Panc1 (cell line): ENCODE measurements around the gene KRTAP10-7. TPM values are rescaled to one million over a fixed set of nuclear protein-coding genes. Genes with fewer than 3 reads are reported as not detected.

Source experiments
- ATAC-seq: fragments of 200-7000 bp; cut with Tn5 transposase; 2 replicates; pipeline ENCODE4 v1.9.1; 2020; ENCODE audit warnings: mild to moderate bottlenecking, moderate library complexity
- BruUV-seq: library from RNA; stranded (reverse); fragments of 400-500 nt; replicated peaks from 2 replicates; lab custom pipeline; 2021; lab: Mats Ljungman, UMichigan
- CTCF ChIA-PET: fragments of 300-600 bp; sonication (Branson Sonifier 250); formaldehyde crosslinking; loops from one replicate; lab custom pipeline; 2022; ENCODE audit warnings: antibody characterized with exemption; lab: Charles Lee
- POLR2A ChIA-PET: fragments of 300-600 bp; sonication (Branson Sonifier 250); formaldehyde crosslinking; loops from one replicate; lab custom pipeline; 2022; ENCODE audit warnings: antibody characterized with exemption; lab: Charles Lee
- DNase-seq: peaks from one replicate; pipeline ENCODE4 v3.0.0-alpha.2; 2010; ENCODE audit warnings: low read depth, low spot score
- H3K27ac ChIP-seq: 2 replicates; pipeline ENCODE4 v1.5.1; 2011; ENCODE audit warnings: mild to moderate bottlenecking, low read length, inconsistent platforms
- H3K27me3 ChIP-seq: fragments of 200-500 bp; sonication (Bioruptor generic); 2 replicates; pipeline ENCODE4 v1.6.0; 2014; ENCODE audit warnings: low read length, inconsistent platforms; ENCODE audit not compliant: control insufficient read depth, insufficient read depth
- H3K36me3 ChIP-seq: fragments of 200-500 bp; sonication (Bioruptor generic); 2 replicates; pipeline ENCODE4 v1.5.1; 2014; ENCODE audit warnings: inconsistent platforms, mild to moderate bottlenecking, low read length, moderate library complexity; ENCODE audit not compliant: control insufficient read depth, insufficient read depth
- H3K4me1 ChIP-seq: 2 replicates; pipeline ENCODE4 v1.5.1; 2011; ENCODE audit warnings: inconsistent platforms, mild to moderate bottlenecking, low read length, moderate library complexity; ENCODE audit not compliant: control insufficient read depth, insufficient read depth
- H3K4me3 ChIP-seq, 2 experiments: 2 replicates each; pipeline ENCODE4 v1.5.1; 2011 to 2012; ENCODE audit warnings: low read depth in 2 of 2, low read length in 2 of 2, mild to moderate bottlenecking in 2 of 2, inconsistent platforms in 1 of 2, moderate library complexity in 1 of 2
- H3K9me3 ChIP-seq: fragments of 200-500 bp; sonication (Bioruptor generic); 2 replicates; pipeline ENCODE4 v1.5.1; 2014; ENCODE audit warnings: low read depth, mild to moderate bottlenecking, inconsistent platforms, low read length, moderate library complexity; ENCODE audit not compliant: control insufficient read depth, insufficient read depth
- CTCF ChIP-seq: fragments of 450-650 bp; IDR thresholded peaks from 2 replicates; pipeline ENCODE4 v1.5.1; 2017; ENCODE audit warnings: mild to moderate bottlenecking
- POLR2AphosphoS5 ChIP-seq: IDR thresholded peaks from 2 replicates; pipeline ENCODE4 v1.6.1; 2012; ENCODE audit warnings: mild to moderate bottlenecking, low read depth, low read length, moderate library complexity
- REST ChIP-seq, 2 experiments: IDR thresholded peaks; 2 replicates each; pipeline ENCODE4 v1.6.1; 2011 to 2012; ENCODE audit warnings: low read depth in 2 of 2, control low read depth in 1 of 2, low read length in 1 of 2, mild to moderate bottlenecking in 1 of 2, moderate library complexity in 1 of 2; ENCODE audit not compliant: insufficient read depth in 1 of 2
- SIN3A ChIP-seq: IDR thresholded peaks from 2 replicates; pipeline ENCODE4 v1.6.1; 2012; ENCODE audit warnings: low read depth, mild to moderate bottlenecking, low read length, moderate library complexity, borderline replicate concordance; ENCODE audit not compliant: insufficient read depth
- TCF7L2 ChIP-seq: IDR thresholded peaks from 2 replicates; pipeline ENCODE4 v1.6.1; 2011; ENCODE audit warnings: mild to moderate bottlenecking, low read depth, low read length, inconsistent platforms
- in situ Hi-C: cut with HindIII; loops from 2 replicates; pipeline ENCODE4 v1.10.0; 2016; ENCODE audit warnings: low sequenced_read_pairs, low pct_unique_long_range_greater_than_20kb
- intact Hi-C: fragments of 100-400 bp; cut with micrococcal nuclease; formaldehyde crosslinking; loops from one replicate; pipeline ENCODE4 v1.10.0; 2022; ENCODE audit not compliant: unreplicated experiment
- total RNA-seq: library from RNA; stranded (reverse); gene quantifications from one replicate; pipeline ENCODE4 v1.2.1, GENCODE V29; 2021; ENCODE audit not compliant: unreplicated experiment

Gene KRTAP10-7
- total RNA-seq, 1 experiment from 2014 or later, result not detected

GRCh38 chr21:44568667-44569556, 31.5 kb upstream of the KRTAP10-7 start:
- no peak overlapping the region for H3K4me3 ChIP-seq
- no peaks in the 10 kb centered on the region for H3K36me3 ChIP-seq
- no peak overlapping the region for H3K27ac ChIP-seq
- no peak; the same call in 1 of the 2 replicates for ATAC-seq
- DNase-seq, result no peak
- intact Hi-C loops, result no loop called here
- H3K4me1 ChIP-seq, result peaks cover 5% of the 10 kb centered on the region; the same call in 1 of the 2 replicates
- no TSS peak for BruUV-seq
- ChIA-PET CTCF (no interaction called here), POLR2A (no interaction called here)
- H3K27me3 ChIP-seq, result no peaks in the 10 kb centered on the region
- H3K9me3 ChIP-seq, result no peaks in the 10 kb centered on the region
- in situ Hi-C loops, result no loop called here
- TF ChIP-seq REST (IDR thresholded peaks at IDR 0.05; ENCODE audit: insufficient read depth in 1 of 2, low read depth in 2 of 2, low read length in 1 of 2) (no peak), TCF7L2 (no peak), POLR2AphosphoS5 (no peak), CTCF (no peak), SIN3A (no peak)

- ChIA-PET POLR2A (interaction anchor here (0.6 kb wide), 1 partner anchor 9 kb away, joined by 3 read pairs; no protein-coding TSS in a partner anchor), CTCF (no interaction called here)
- H3K36me3 ChIP-seq, result no peaks in the 10 kb centered on the region
- in situ Hi-C loops (no loop called here), intact Hi-C loops (no loop called here)
- no peak for TF ChIP-seq TCF7L2
- no peak for TF ChIP-seq REST (IDR thresholded peaks at IDR 0.05; ENCODE audit: insufficient read depth in 1 of 2, low read depth in 2 of 2, low read length in 1 of 2)
- no peak for TF ChIP-seq CTCF
- no peak for TF ChIP-seq SIN3A
- TF ChIP-seq POLR2AphosphoS5, result no peak
- no TSS peak for BruUV-seq
- H3K27ac ChIP-seq, result no peak overlapping the region
- peaks cover 5% of the 10 kb centered on the region; the same call in 1 of the 2 replicates for H3K4me1 ChIP-seq
- no peak overlapping the region for H3K4me3 ChIP-seq
- no peak for ATAC-seq
- H3K9me3 ChIP-seq, result no peaks in the 10 kb centered on the region
- no peak for DNase-seq
- H3K27me3 ChIP-seq, result no peaks in the 10 kb centered on the region
Measured at GRCh38 chr21:44569861-44570517, 30.4 kb upstream of the KRTAP10-7 start.
